Bladder microvascular endothelial cell (primary cell): ENCODE data around the gene AP1S2. TPM values are rescaled to one million over a fixed set of nuclear protein-coding genes. Genes with fewer than 3 reads are reported as not detected.

Experiments used
- total RNA-seq: library from RNA; depleted of rRNA; stranded (reverse); fragments of >200 nt; gene quantifications from 2 replicates; pipeline ENCODE4 v1.2.3, GENCODE V29; 2014

The AP1S2 gene
- 74.6 and 102 TPM in 2 replicates for total RNA-seq

GRCh38 chrX:15854712-15855567 lies at the start of gene AP1S2:
Gene AP1S2 (minus strand): TSS chrX:15854813. CDS start chrX:15852524, 2,289 bp downstream.

GRCh38 chrX:15789979-15790768 lies 64.4 kb downstream of the AP1S2 start, which contains the start of gene ZRSR2:
Gene ZRSR2 (plus strand): TSS chrX:15790484. CDS start chrX:15790496, 12 bp downstream.

Other genes with a start within 250 kb of the AP1S2 start
- gene CLTRN, start 190.0 kb downstream of the AP1S2 start, total RNA-seq: 0.06 TPM in 1 of 2 replicates, not detected in the other
- 0.97 and 3.1 TPM in 2 replicates for gene CA5B, start 116.5 kb downstream of the AP1S2 start, total RNA-seq
- 1.9 and 3.1 TPM in 2 replicates for gene ZRSR2, start 64.3 kb downstream of the AP1S2 start, total RNA-seq